ENCODE results near the gene TAC3.
"Not testable (repeated sequence)": the region's sequence is repeated elsewhere in the genome, so short reads cannot be mapped to it uniquely, and the experiment has no call there.

Gene TAC3

GRCh38 chr12:57037264-57037663, 20.9 kb upstream of the TAC3 start:
- no peak for DNase-seq

- no peak for DNase-seq
Measured at GRCh38 chr12:57033431-57033830, 17.1 kb upstream of the TAC3 start.

GRCh38 chr12:57031789-57032188, 15.5 kb upstream of the TAC3 start:
- DNase-seq = no peak

GRCh38 chr12:57031138-57031725, 14.9 kb upstream of the TAC3 start:
- no peak for DNase-seq

- DNase-seq = no peak
Measured at GRCh38 chr12:57029457-57029856, 13.1 kb upstream of the TAC3 start.

- DNase-seq = peak in 1 of 56 donors; percentile 22
Measured at GRCh38 chr12:57027805-57028153, 11.4 kb upstream of the TAC3 start.

- DNase-seq = peak in 1 of 56 donors; percentile 10
Measured at GRCh38 chr12:57027011-57027804, 10.9 kb upstream of the TAC3 start.

GRCh38 chr12:57025196-57025595, 8.9 kb upstream of the TAC3 start:
- no peak for DNase-seq

GRCh38 chr12:57022324-57022723, 6.0 kb upstream of the TAC3 start:
- not testable (repeated sequence) for DNase-seq

- DNase-seq = no peak
Measured at GRCh38 chr12:57019983-57020719, 3.8 kb upstream of the TAC3 start.

GRCh38 chr12:57018906-57019305, 2.6 kb upstream of the TAC3 start:
- DNase-seq = no peak

GRCh38 chr12:57018353-57018752, 2.0 kb upstream of the TAC3 start:
- DNase-seq = not testable (repeated sequence)

- DNase-seq = no peak
Measured at GRCh38 chr12:57012600-57013465, 3.5 kb downstream of the TAC3 start.

GRCh38 chr12:57011438-57012424, 4.6 kb downstream of the TAC3 start:
- no peak for DNase-seq

GRCh38 chr12:57010627-57011247, 5.6 kb downstream of the TAC3 start:
- no peak for DNase-seq

- DNase-seq = no peak
Measured at GRCh38 chr12:57009949-57010626, 6.2 kb downstream of the TAC3 start.

GRCh38 chr12:57008178-57008577, 8.2 kb downstream of the TAC3 start:
- peak in 1 of 56 donors; percentile 61 for DNase-seq

- DNase-seq = no peak
Measured at GRCh38 chr12:57006809-57007475, 9.4 kb downstream of the TAC3 start.
